Neuron (in vitro differentiated cells): ENCODE measurements around the gene SLC26A9.

Experiments used
- H2AFZ ChIP-seq: one replicate; pipeline ENCODE4 v1.6.1; 2013; ENCODE audit warnings: low read depth, mild to moderate bottlenecking, inconsistent platforms, low read length, moderate library complexity
- H3K27me3 ChIP-seq: one replicate; pipeline ENCODE4 v1.6.1; 2013; ENCODE audit warnings: low read length; ENCODE audit not compliant: insufficient read depth
- H3K36me3 ChIP-seq: one replicate; pipeline ENCODE4 v1.6.1; 2013; ENCODE audit warnings: low read length; ENCODE audit not compliant: insufficient read depth
- H3K4me1 ChIP-seq: one replicate; pipeline ENCODE4 v1.6.1; 2013; ENCODE audit warnings: low read length; ENCODE audit not compliant: insufficient read depth
- H3K4me3 ChIP-seq: 2 replicates; pipeline ENCODE4 v1.5.1; 2013; ENCODE audit warnings: mild to moderate bottlenecking, low read length, moderate library complexity
- H3K9me3 ChIP-seq: one replicate; pipeline ENCODE4 v1.6.1; 2013; ENCODE audit warnings: low read length

Gene SLC26A9

DNA sequence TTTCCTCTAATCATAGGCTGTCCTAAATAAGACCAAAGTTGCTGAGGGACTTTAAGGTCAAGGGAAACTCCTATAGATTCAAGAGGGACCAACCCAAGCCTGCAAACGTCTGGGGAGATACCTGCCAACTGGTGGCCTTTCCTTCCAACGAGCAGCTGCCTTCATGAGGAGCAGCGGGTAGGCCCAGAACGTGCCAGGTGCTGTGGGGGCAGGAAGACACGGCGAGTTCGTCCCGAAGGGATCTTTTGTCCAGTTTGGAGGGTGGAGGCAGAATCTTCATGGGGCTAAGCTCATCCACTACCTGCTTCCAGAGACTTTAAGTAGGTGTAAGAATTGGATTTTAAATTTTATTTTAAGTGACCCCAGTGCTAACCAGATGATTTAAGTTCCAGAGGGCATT, 26.0 kb upstream of the SLC26A9 start:
- Histone ChIP-seq H3K27me3 (no peaks in the 10 kb centered on the region), H3K4me1 (peaks cover 10% of the 10 kb centered on the region), H3K4me3 (no peak overlapping the region)

GRCh38 chr1:205967554-205968335, 24.5 kb upstream of the SLC26A9 start:
- H3K9me3 ChIP-seq, result no peaks in the 10 kb centered on the region
- H2AFZ ChIP-seq, result no peak overlapping the region
- H3K4me3 ChIP-seq, result no peak overlapping the region

More for the DNA sequence above, 26.0 kb upstream of the SLC26A9 start:
- Histone ChIP-seq H2AFZ (no peak overlapping the region), H3K36me3 (no peaks in the 10 kb centered on the region), H3K9me3 (no peaks in the 10 kb centered on the region)

GRCh38 chr1:205965036-205965884, 22.0 kb upstream of the SLC26A9 start:
- no peak overlapping the region for H2AFZ ChIP-seq
- H3K36me3 ChIP-seq, result no peaks in the 10 kb centered on the region
- no peaks in the 10 kb centered on the region for H3K9me3 ChIP-seq
- peaks cover 3% of the 10 kb centered on the region for H3K27me3 ChIP-seq
- no peak overlapping the region for H3K4me3 ChIP-seq
- peaks cover 18% of the 10 kb centered on the region for H3K4me1 ChIP-seq

More at GRCh38 chr1:205967554-205968335, 24.5 kb upstream of the SLC26A9 start:
- Histone ChIP-seq H3K27me3 (peaks cover under 1% of the 10 kb centered on the region), H3K36me3 (no peaks in the 10 kb centered on the region), H3K4me1 (peaks cover 10% of the 10 kb centered on the region)

GRCh38 chr1:205963352-205964155, 20.3 kb upstream of the SLC26A9 start:
- Histone ChIP-seq H3K9me3 (no peaks in the 10 kb centered on the region), H3K4me1 (peaks cover 18% of the 10 kb centered on the region), H2AFZ (no peak overlapping the region), H3K27me3 (peaks cover 3% of the 10 kb centered on the region), H3K4me3 (no peak overlapping the region), H3K36me3 (no peaks in the 10 kb centered on the region)

GRCh38 chr1:205962821-205963221, 19.6 kb upstream of the SLC26A9 start:
- no peak overlapping the region for H3K4me3 ChIP-seq
- peaks cover 18% of the 10 kb centered on the region for H3K4me1 ChIP-seq
- no peaks in the 10 kb centered on the region for H3K36me3 ChIP-seq
- no peaks in the 10 kb centered on the region for H3K9me3 ChIP-seq
- H3K27me3 ChIP-seq, result peaks cover 3% of the 10 kb centered on the region
- no peak overlapping the region for H2AFZ ChIP-seq

DNA sequence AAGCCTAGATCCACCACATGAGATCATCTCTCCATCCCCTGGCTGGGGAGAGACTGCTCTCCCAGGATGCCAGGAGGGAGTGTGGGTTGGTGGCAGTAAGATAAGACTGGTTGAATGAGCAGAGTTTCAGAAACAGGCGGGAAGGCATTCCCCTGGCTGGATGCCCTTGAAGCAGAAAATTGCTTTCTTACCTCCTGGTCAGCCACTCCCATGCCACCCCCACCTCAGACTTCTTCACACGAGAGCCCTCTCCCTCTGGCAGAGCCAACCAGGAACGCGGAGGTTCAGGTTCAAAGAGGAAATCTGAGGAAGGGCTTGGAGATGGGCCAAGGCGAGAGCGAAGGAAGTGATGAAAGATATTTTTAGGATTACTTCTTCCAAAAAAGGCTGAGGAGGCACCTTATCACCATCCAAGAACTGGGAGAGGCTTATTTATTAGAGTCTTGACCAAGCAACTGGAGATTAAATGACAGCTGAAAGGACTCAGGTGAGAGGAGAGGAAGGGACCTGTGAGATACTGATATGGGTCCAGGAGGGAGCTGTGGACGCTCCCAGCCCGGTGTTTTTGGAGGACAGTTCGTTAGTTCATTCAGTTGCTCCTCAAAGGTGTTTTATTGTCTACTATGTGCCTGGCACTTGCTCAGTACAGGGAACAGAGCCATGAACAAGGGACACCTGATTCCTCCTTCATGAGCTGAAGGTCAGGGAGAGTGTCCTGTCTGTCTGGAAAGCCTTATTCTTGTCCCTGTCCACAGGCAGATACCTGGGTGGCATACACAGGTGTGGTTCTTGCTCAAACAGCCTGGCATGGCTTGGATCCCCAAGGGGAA, 18.9 kb upstream of the SLC26A9 start:
- H3K36me3 ChIP-seq, result no peaks in the 10 kb centered on the region
- no peak overlapping the region for H3K4me3 ChIP-seq
- peaks cover 18% of the 10 kb centered on the region for H3K4me1 ChIP-seq
- no peaks in the 10 kb centered on the region for H3K9me3 ChIP-seq
- H3K27me3 ChIP-seq, result peaks cover 3% of the 10 kb centered on the region
- no peak overlapping the region for H2AFZ ChIP-seq

DNA sequence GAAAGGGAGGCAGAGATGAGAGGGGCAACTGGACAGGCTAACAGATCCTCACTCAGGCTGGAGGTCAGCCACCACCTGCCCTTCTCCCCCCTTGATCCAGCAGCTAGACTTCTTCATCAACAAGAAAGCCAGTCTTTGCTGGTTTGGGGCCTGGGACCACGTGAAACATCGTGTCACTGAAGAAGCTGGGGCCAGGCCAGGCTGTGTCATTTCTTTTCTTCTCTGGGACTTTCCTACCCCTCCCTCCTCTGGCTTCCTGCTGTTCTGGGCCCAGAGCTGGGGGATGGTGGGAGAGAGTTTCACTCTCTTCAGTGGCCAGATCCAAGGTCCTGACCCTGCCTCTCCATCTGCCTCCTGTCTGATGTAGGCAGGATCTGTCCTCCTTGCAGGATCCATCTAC, 18.1 kb upstream of the SLC26A9 start:
- Histone ChIP-seq H3K9me3 (no peaks in the 10 kb centered on the region), H2AFZ (no peak overlapping the region)

DNA sequence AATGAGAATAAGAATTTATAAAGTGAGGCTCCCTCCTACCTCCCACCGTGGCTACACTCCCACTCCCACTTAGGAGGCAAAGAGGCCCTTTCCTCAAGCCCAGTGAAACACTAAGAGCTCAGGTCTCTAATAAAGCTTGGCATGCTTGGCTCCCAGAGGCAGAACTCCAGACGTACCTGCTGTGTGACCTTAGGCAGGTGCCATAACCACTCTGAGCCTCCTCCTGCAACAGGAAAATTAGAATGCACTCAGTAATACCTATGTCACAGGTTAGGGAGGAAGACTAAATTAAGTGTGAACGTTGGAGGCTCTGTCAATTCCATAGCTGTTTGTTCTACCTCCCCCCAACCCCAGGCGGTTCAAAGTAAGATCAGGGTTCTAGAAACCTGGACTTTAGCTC, 16.5 kb upstream of the SLC26A9 start:
- no peaks in the 10 kb centered on the region for H3K36me3 ChIP-seq
- H3K27me3 ChIP-seq, result peaks cover 13% of the 10 kb centered on the region
- H3K9me3 ChIP-seq, result no peaks in the 10 kb centered on the region
- H3K4me3 ChIP-seq, result no peak overlapping the region
- no peak overlapping the region for H2AFZ ChIP-seq
- peaks cover 7% of the 10 kb centered on the region for H3K4me1 ChIP-seq

More for the DNA sequence above, 18.1 kb upstream of the SLC26A9 start:
- no peaks in the 10 kb centered on the region for H3K36me3 ChIP-seq
- peaks cover 10% of the 10 kb centered on the region for H3K27me3 ChIP-seq
- peaks cover 18% of the 10 kb centered on the region for H3K4me1 ChIP-seq
- no peak overlapping the region for H3K4me3 ChIP-seq

GRCh38 chr1:205955499-205955898, 12.2 kb upstream of the SLC26A9 start:
- Histone ChIP-seq H2AFZ (no peak overlapping the region), H3K36me3 (no peaks in the 10 kb centered on the region), H3K27me3 (peaks cover 10% of the 10 kb centered on the region), H3K4me3 (no peak overlapping the region), H3K9me3 (no peaks in the 10 kb centered on the region), H3K4me1 (no peaks in the 10 kb centered on the region)

DNA sequence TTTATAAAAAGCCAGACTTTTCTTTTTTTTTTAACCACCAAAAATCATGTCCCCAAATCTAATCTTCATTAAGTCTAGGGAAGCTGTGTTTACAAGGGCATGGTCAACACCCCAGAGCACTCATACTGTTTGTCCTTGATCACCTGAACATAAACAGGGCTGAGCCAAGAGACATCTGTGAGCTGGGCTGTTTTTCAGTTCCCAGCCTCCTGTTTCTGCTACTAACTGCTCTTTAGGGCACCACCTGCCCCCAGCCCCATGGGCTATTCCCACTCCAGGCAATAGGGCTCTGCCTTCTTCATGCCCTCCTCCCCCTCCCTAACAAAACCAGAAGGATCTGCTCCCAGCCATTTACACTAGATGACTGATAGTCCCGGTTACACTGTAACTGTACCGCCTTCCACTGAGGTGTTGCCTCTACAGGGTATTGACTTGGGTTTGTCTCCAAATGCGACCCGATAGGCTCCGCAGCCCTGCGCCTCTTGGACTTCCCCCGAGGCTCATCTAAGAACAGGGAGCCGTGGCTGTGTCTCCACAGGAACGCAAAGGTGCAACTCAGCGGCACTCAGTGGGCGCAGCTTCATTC, 11.7 kb upstream of the SLC26A9 start:
- H2AFZ ChIP-seq, result no peak overlapping the region
- peaks cover 10% of the 10 kb centered on the region for H3K27me3 ChIP-seq
- H3K4me3 ChIP-seq, result no peak overlapping the region
- no peaks in the 10 kb centered on the region for H3K36me3 ChIP-seq
- no peaks in the 10 kb centered on the region for H3K9me3 ChIP-seq
- H3K4me1 ChIP-seq, result no peaks in the 10 kb centered on the region

DNA sequence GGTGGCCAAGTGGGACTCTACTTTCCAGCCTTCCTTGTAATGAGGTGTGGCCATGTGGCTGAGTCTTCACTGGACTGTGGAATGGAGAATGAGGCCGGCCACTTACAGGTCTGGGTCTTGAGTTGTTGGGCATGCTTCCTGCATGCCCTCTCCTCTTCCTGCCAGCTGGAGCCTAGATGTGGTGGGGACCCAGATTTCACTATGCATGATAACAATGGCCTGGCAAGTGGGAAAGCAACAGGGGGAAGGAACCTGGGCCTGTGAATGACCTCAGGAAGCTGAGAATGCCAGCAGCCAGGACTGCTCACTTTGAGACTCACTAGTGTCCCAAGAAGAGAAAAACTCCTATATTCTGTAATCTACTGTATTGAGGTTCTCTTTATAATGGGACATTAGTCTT, 8.5 kb upstream of the SLC26A9 start:
- H2AFZ ChIP-seq, result no peak overlapping the region
- H3K36me3 ChIP-seq, result no peaks in the 10 kb centered on the region
- H3K9me3 ChIP-seq, result no peaks in the 10 kb centered on the region
- no peaks in the 10 kb centered on the region for H3K4me1 ChIP-seq
- H3K4me3 ChIP-seq, result no peak overlapping the region
- peaks cover 6% of the 10 kb centered on the region for H3K27me3 ChIP-seq
